SU-DHL-6 (cell line): ENCODE data around the gene HOXC13.

ENCODE experiments used
- CTCF ChIP-seq: fragments of 200-600 bp; sonication (generic); IDR thresholded peaks from one replicate; pipeline ENCODE4 v1.5.1; 2017; ENCODE audit warnings: antibody characterized with exemption, mild to moderate bottlenecking, low read length, moderate library complexity; ENCODE audit not compliant: insufficient read depth, poor library complexity, severe bottlenecking
- EZH2phosphoT487 ChIP-seq: fragments of 200-600 bp; sonication (generic), shearing (Covaris generic); conservative IDR thresholded peaks from 2 replicates; pipeline ENCODE4 v1.6.1; 2018; ENCODE audit warnings: mild to moderate bottlenecking, antibody characterized with exemption, low read length, moderate library complexity, mixed read lengths

DNA sequence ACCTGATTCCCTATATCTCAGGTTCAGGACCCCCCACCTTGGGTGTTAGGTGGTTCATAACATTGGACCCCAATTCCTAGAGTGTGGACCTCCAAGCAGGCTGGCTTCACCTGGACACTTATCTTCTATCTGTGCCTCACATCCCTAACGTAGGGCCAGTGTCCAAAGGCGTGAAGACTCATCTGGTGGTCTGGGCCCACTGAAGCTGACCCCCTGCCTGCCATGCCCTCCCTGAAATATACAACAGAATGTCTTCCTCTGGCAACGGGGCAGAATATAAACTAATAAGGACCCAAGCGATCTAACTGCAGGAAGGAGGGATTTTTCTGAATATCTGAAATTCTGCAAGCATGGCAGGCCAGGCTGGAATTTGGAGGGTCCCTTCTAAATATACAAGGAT is 5.6 kb downstream of the HOXC13 start:
- TF ChIP-seq CTCF (no peak), EZH2phosphoT487 (no peak)
